PC-9 (cell line): ENCODE data around the gene ABCA4. TPM values are rescaled to one million over a fixed set of nuclear protein-coding genes. Genes with fewer than 3 reads are reported as not detected.
A peak's percentile ranks its signal among the peaks of the same experiment; 100 is the strongest.

Experiments used
- BruUV-seq: library from RNA; stranded (reverse); fragments of 400-500 nt; replicated peaks from 2 replicates; lab custom pipeline; 2021; lab: Mats Ljungman, UMichigan
- CTCF ChIA-PET: fragments of 300-600 bp; sonication (Branson Sonifier 250); formaldehyde crosslinking; loops from one replicate; lab custom pipeline; 2022; ENCODE audit warnings: antibody characterized with exemption; lab: Charles Lee
- POLR2A ChIA-PET: fragments of 300-600 bp; sonication (Branson Sonifier 250); formaldehyde crosslinking; loops from one replicate; lab custom pipeline; 2022; ENCODE audit warnings: antibody characterized with exemption; ENCODE audit not compliant: unreplicated experiment; lab: Charles Lee
- DNase-seq, 2 experiments: peaks; one replicate each; pipeline versions ENCODE4 v3.0.0 to v3.0.0-alpha.2; 2015 to 2022; ENCODE audit warnings: mixed read lengths in 1 of 2
- H2AFZ ChIP-seq: fragments of 200-600 bp; sonication (generic); 2 replicates; pipeline ENCODE4 v1.8.1; 2017; ENCODE audit warnings: antibody characterized with exemption
- H3F3A ChIP-seq: fragments of 200-600 bp; sonication (generic); 2 replicates; pipeline ENCODE4 v1.8.1; 2017; ENCODE audit warnings: antibody characterized with exemption, mild to moderate bottlenecking, low read depth; ENCODE audit not compliant: insufficient read depth
- H3K27ac ChIP-seq: fragments of 200-600 bp; sonication (generic); 2 replicates; pipeline ENCODE4 v1.6.1; 2016; ENCODE audit warnings: mixed run types
- H3K27me3 ChIP-seq: fragments of 200-600 bp; sonication (generic); 2 replicates; pipeline ENCODE4 v1.6.1; 2016; ENCODE audit warnings: low read depth, mixed run types; ENCODE audit not compliant: insufficient read depth
- H3K36me3 ChIP-seq: fragments of 200-600 bp; sonication (generic); 2 replicates; pipeline ENCODE4 v1.6.1; 2016; ENCODE audit warnings: low read depth, mixed run types
- H3K4me1 ChIP-seq: fragments of 200-600 bp; sonication (generic); replicated peaks from 2 replicates; pipeline ENCODE4 v1.6.1; 2016; ENCODE audit warnings: mixed run types; ENCODE audit not compliant: insufficient read depth
- H3K4me2 ChIP-seq: fragments of 200-600 bp; sonication (generic); 2 replicates; pipeline ENCODE4 v1.6.1; 2017; ENCODE audit warnings: mixed run types
- H3K4me3 ChIP-seq: fragments of 200-600 bp; sonication (generic); 2 replicates; pipeline ENCODE4 v1.6.1; 2016; ENCODE audit warnings: mixed run types
- H3K79me2 ChIP-seq: fragments of 200-600 bp; sonication (generic); 2 replicates; pipeline ENCODE4 v1.6.1; 2017; ENCODE audit warnings: low read depth, mixed run types
- H3K9me2 ChIP-seq: fragments of 200-600 bp; sonication (generic); 2 replicates; pipeline ENCODE4 v1.8.1; 2017; ENCODE audit warnings: mild to moderate bottlenecking; ENCODE audit not compliant: insufficient read depth
- H3K9me3 ChIP-seq: fragments of 200-600 bp; sonication (generic); 2 replicates; pipeline ENCODE4 v1.8.1; 2016; ENCODE audit warnings: low read depth; ENCODE audit not compliant: insufficient read depth
- H4K20me1 ChIP-seq: fragments of 200-600 bp; sonication (generic); 2 replicates; pipeline ENCODE4 v1.8.1; 2017; ENCODE audit not compliant: insufficient read depth
- EZH2 ChIP-seq: fragments of 200-600 bp; sonication (generic); IDR thresholded peaks from 2 replicates; pipeline ENCODE4 v1.8.0; 2017; ENCODE audit warnings: antibody characterized with exemption, low read depth
- intact Hi-C: fragments of 100-400 bp; cut with micrococcal nuclease; formaldehyde crosslinking; loops from one replicate; pipeline ENCODE4 v1.10.0; 2022; ENCODE audit not compliant: unreplicated experiment
- total RNA-seq: library from RNA; stranded (reverse); gene quantifications from 2 replicates; pipeline ENCODE4 v1.2.3, GENCODE V29; 2021
- TF ChIP-seq, protein P1 (sequence below): fragments of 200-600 bp; sonication (generic); conservative IDR thresholded peaks from 2 replicates; pipeline ENCODE4 v1.6.1; 2017; ENCODE audit warnings: mixed run types, antibody characterized with exemption, mild to moderate bottlenecking, moderate library complexity

ABCA4 gene
- total RNA-seq, 1 experiment from 2014 or later = 20.8 TPM

DNA sequence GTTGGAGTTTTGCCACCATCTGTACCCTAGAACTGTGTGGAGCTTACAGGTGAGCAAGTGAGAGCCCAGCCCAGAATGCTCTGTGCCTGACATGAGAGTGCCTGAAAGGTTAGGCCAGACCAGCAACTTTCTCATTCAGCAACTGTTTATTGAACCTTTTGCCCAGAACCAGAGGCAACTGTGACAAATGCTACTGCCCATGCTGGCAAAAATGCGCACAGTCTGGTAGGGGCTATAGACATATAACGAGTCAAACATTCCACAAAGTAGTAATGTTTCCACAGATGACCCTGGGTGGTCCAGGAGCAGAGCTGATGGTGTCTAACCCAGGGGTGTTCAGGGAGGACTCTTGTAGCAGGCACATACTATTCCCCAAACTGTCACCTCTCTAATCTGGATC lies 155.7 kb downstream of the ABCA4 start:
- TSS peak; percentile 84 for BruUV-seq
- DNase-seq = no peak
- H3K79me2 ChIP-seq = no peaks in the 10 kb centered on the region
- H3K9me2 ChIP-seq = no peaks in the 10 kb centered on the region
- H3K4me3 ChIP-seq = peak overlapping the region; percentile 43
- no peaks in the 10 kb centered on the region for H3K27me3 ChIP-seq
- peak overlapping the region; percentile 28; the same call in 1 of the 2 replicates for H2AFZ ChIP-seq
- H3K9me3 ChIP-seq = no peaks in the 10 kb centered on the region
- peak overlapping the region; percentile 83 for H3K4me2 ChIP-seq
- no peaks in the 10 kb centered on the region for H4K20me1 ChIP-seq
- POLR2A ChIA-PET = interaction anchor here (0.6 to 3.3 kb wide), 21 partner anchors 11 to 564 kb away, joined by 3 to 116 read pairs (median 8); partner anchors contain the start of genes DNTTIP2 and GCLM
- no peaks in the 10 kb centered on the region for H3K36me3 ChIP-seq
- peak overlapping the region; percentile 99 for H3K27ac ChIP-seq
- H3F3A ChIP-seq = peaks cover 67% of the 10 kb centered on the region
- CTCF ChIA-PET = interaction anchor here (1.2 to 2.0 kb wide), 5 partner anchors 23 to 61 kb away, joined by 3 to 11 read pairs (median 6); partner anchors contain the start of gene GCLM
- intact Hi-C loops = loop anchor here (1.0 to 10.0 kb wide), 6 partner anchors 24 to 660 kb away; no protein-coding TSS in a partner anchor
- TF ChIP-seq EZH2 = no peak
- TF ChIP-seq, protein P1, sequence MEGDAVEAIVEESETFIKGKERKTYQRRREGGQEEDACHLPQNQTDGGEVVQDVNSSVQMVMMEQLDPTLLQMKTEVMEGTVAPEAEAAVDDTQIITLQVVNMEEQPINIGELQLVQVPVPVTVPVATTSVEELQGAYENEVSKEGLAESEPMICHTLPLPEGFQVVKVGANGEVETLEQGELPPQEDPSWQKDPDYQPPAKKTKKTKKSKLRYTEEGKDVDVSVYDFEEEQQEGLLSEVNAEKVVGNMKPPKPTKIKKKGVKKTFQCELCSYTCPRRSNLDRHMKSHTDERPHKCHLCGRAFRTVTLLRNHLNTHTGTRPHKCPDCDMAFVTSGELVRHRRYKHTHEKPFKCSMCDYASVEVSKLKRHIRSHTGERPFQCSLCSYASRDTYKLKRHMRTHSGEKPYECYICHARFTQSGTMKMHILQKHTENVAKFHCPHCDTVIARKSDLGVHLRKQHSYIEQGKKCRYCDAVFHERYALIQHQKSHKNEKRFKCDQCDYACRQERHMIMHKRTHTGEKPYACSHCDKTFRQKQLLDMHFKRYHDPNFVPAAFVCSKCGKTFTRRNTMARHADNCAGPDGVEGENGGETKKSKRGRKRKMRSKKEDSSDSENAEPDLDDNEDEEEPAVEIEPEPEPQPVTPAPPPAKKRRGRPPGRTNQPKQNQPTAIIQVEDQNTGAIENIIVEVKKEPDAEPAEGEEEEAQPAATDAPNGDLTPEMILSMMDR = 0 out of 2 replicates have a peak, but pooled peaks have one; percentile 4
- H3K4me1 ChIP-seq = peaks cover 94% of the 10 kb centered on the region

DNA sequence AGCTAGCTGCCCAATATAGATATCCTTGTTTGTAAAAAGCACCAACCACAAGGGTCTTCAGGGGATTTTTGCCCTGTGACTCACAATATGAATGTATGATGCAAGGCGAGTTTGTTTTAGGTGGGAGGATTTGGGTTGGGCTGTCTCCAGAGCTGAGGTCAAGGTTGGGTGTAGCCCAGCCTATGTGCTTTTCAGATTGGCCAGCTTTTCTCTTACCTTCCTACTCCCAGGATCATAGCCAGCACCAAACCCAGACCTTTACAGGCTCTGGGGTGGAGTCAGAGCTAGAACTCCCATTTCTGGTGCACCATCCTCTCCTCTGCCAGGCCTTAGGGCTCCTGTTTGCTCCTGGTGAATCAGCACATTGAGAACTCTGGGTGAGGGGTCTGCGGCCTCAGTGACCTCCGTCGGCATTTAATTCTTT lies 156.2 kb downstream of the ABCA4 start:
- no peaks in the 10 kb centered on the region for H3K27me3 ChIP-seq
- H2AFZ ChIP-seq = peak overlapping the region; percentile 28; the same call in 1 of the 2 replicates
- intact Hi-C loops = loop anchor here (1.0 to 10.0 kb wide), 8 partner anchors 25 to 1108 kb away; partner anchors contain the start of genes ALG14 and GCLM
- H4K20me1 ChIP-seq = no peaks in the 10 kb centered on the region
- H3K4me1 ChIP-seq = peaks cover 99% of the 10 kb centered on the region
- DNase-seq = peak; percentile 90 to 100
- peak overlapping the region; percentile 83 for H3K4me2 ChIP-seq
- no peaks in the 10 kb centered on the region for H3K9me3 ChIP-seq
- no peaks in the 10 kb centered on the region for H3K9me2 ChIP-seq
- no peaks in the 10 kb centered on the region for H3K36me3 ChIP-seq
- no peak for TF ChIP-seq EZH2
- H3K4me3 ChIP-seq = peak overlapping the region; percentile 43
- no peaks in the 10 kb centered on the region for H3K79me2 ChIP-seq
- H3K27ac ChIP-seq = peak overlapping the region; percentile 99
- POLR2A ChIA-PET = interaction anchor here (0.6 to 3.3 kb wide), 22 partner anchors 17 to 664 kb away, joined by 3 to 116 read pairs (median 6); partner anchors contain the start of genes DNTTIP2 and GCLM
- peaks cover 71% of the 10 kb centered on the region for H3F3A ChIP-seq
- no TSS peak for BruUV-seq
- CTCF ChIA-PET = interaction anchor here (0.6 to 2.0 kb wide), 8 partner anchors 16 to 371 kb away, joined by 3 to 11 read pairs (median 5); partner anchors contain the start of gene GCLM

DNA sequence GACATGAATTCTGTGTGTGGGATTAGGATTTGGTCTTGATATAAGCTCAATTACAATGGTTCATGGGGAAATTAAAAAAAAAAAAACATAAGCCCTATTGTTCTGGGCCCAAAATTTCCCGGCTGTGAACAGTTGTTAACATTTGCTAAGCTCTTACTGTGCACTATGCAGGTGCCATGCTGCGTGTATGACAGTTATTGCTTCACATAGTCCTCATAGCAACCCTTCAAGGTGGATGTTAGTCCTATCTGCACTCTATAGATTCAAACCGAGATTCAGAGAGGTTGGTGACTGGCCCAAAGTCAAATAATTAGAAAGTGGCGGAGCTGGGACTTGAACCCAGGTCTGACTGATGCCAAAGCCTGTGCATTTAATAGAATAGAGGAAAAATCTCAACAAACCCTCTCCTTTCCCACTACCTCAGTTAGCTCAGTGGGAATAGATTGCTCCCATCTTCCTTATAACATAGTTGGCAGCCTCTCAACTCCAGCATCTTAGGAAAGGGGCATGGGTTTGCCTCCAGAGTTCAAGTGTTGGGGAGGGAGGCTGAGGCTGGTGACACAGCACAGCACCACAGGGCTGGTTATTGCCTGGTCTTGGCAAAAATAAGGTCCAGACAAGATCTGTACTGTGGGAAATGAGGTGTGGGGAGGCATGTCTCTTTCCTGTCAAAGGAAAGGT lies 156.7 kb downstream of the ABCA4 start:
- intact Hi-C loops = loop anchor here (1.0 to 10.0 kb wide), 4 partner anchors 55 to 1108 kb away; partner anchors contain the start of genes ALG14 and GCLM
- Histone ChIP-seq H2AFZ (no peak overlapping the region), H3K27me3 (no peaks in the 10 kb centered on the region), H3K9me3 (no peaks in the 10 kb centered on the region), H3F3A (peaks cover 73% of the 10 kb centered on the region), H3K9me2 (no peaks in the 10 kb centered on the region), H3K4me2 (peak overlapping the region; percentile 83), H3K27ac (peak overlapping the region; percentile 99), H3K36me3 (no peaks in the 10 kb centered on the region), H3K4me3 (peak overlapping the region; percentile 28; the same call in 1 of the 2 replicates), H4K20me1 (no peaks in the 10 kb centered on the region), H3K4me1 (peaks cover 97% of the 10 kb centered on the region), H3K79me2 (no peaks in the 10 kb centered on the region)
- ChIA-PET CTCF (interaction anchor here (0.5 to 2.0 kb wide), 12 partner anchors 16 to 371 kb away, joined by 3 to 11 read pairs (median 4); partner anchors contain the start of gene GCLM), POLR2A (interaction anchor here (0.6 to 3.3 kb wide), 30 partner anchors 23 to 663 kb away, joined by 3 to 116 read pairs (median 6); partner anchors contain the start of genes DNTTIP2 and GCLM)
- no peak for DNase-seq
- no peak for TF ChIP-seq EZH2
- TF ChIP-seq, protein P1 = peak; percentile 30
- BruUV-seq = no TSS peak
